ENCODE measurements around the gene SMIM1.

DNA sequence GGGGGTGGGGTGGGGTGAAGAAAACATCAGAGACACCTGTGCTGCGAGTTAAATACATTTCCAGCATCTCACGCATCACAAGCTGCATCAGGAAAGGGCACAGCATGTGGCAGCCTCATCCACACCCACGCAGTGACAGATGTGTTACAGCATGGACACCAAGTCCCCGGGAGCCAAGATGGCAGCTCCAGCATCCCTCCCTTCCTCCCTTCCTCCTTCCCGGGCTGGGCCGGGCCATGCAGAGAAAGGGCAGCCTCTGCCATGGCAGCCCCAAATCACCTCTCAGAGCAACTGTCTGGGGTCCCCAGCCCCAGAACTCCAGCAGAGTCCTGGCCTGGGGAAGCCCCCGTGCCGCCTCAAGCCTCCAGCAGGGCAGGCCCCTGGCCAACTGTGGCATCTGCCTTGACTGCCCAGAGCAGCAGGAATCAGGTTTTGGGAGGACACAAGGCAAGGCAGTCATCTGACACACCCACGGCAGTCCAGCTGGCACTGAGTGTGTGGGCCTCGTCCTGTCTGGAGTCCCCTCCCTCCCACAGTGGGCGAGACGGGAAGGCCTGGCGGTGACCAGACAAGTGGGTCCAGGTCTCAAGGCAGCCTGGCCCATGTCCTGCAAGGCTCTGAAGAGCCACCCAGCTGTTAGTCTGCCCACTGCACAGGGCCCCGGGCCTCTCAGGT is 6.2 kb downstream of the SMIM1 start:
- TF ChIP-seq, protein P1, sequence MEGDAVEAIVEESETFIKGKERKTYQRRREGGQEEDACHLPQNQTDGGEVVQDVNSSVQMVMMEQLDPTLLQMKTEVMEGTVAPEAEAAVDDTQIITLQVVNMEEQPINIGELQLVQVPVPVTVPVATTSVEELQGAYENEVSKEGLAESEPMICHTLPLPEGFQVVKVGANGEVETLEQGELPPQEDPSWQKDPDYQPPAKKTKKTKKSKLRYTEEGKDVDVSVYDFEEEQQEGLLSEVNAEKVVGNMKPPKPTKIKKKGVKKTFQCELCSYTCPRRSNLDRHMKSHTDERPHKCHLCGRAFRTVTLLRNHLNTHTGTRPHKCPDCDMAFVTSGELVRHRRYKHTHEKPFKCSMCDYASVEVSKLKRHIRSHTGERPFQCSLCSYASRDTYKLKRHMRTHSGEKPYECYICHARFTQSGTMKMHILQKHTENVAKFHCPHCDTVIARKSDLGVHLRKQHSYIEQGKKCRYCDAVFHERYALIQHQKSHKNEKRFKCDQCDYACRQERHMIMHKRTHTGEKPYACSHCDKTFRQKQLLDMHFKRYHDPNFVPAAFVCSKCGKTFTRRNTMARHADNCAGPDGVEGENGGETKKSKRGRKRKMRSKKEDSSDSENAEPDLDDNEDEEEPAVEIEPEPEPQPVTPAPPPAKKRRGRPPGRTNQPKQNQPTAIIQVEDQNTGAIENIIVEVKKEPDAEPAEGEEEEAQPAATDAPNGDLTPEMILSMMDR (IDR thresholded peaks at IDR 0.05): no peak
- TF ChIP-seq POLR2A (IDR thresholded peaks at IDR 0.05): no peak

Data from right lobe of liver (tissue), 4 donors.